Osteoblast (primary cell): ENCODE measurements around the gene LRRC34. TPM values are rescaled to one million over a fixed set of nuclear protein-coding genes. Genes with fewer than 3 reads are reported as not detected.
A peak's percentile ranks its signal among the peaks of the same experiment; 100 is the strongest.

Experiments used
- DNase-seq: peaks from one replicate; pipeline ENCODE4 v3.0.0; 2011; ENCODE audit warnings: low spot score, mixed read lengths; ENCODE audit not compliant: insufficient read length; ENCODE audit errors: missing footprints
- H2AFZ ChIP-seq: 2 replicates; pipeline ENCODE4 v1.6.0; 2011; ENCODE audit warnings: mild to moderate bottlenecking, low read length
- H3K27ac ChIP-seq: 2 replicates; pipeline ENCODE4 v1.5.1; 2011; ENCODE audit warnings: mild to moderate bottlenecking, low read depth, low read length, moderate library complexity
- H3K27me3 ChIP-seq: 2 replicates; pipeline ENCODE4 v1.6.0; 2012; ENCODE audit warnings: mild to moderate bottlenecking, control low read depth, inconsistent platforms, low read length, moderate library complexity; ENCODE audit not compliant: insufficient read depth
- H3K36me3 ChIP-seq: 2 replicates; pipeline ENCODE4 v1.5.1; 2011; ENCODE audit warnings: mild to moderate bottlenecking, low read length, control low read depth, moderate library complexity; ENCODE audit not compliant: insufficient read depth
- H3K4me1 ChIP-seq: 2 replicates; pipeline ENCODE4 v1.5.1; 2011; ENCODE audit warnings: mild to moderate bottlenecking, low read length, control low read depth, moderate library complexity; ENCODE audit not compliant: insufficient read depth
- H3K4me2 ChIP-seq: 2 replicates; pipeline ENCODE4 v1.6.0; 2011; ENCODE audit warnings: mild to moderate bottlenecking, low read length; ENCODE audit not compliant: insufficient read depth
- H3K4me3 ChIP-seq: fragments of 200-600 bp; sonication (generic); 3 replicates; pipeline ENCODE4 v1.5.1; 2012; ENCODE audit warnings: mild to moderate bottlenecking, low read length, inconsistent platforms; ENCODE audit not compliant: insufficient read depth
- H3K79me2 ChIP-seq: 2 replicates; pipeline ENCODE4 v1.6.0; 2012; ENCODE audit warnings: mild to moderate bottlenecking, low read length, control low read depth, inconsistent platforms; ENCODE audit not compliant: insufficient read depth
- H3K9me3 ChIP-seq: 2 replicates; pipeline ENCODE4 v1.5.1; 2011; ENCODE audit warnings: low read depth, low read length, control low read depth
- H4K20me1 ChIP-seq: 2 replicates; pipeline ENCODE4 v1.6.0; 2012; ENCODE audit warnings: mild to moderate bottlenecking, low read length, control low read depth; ENCODE audit not compliant: insufficient read depth
- CTCF ChIP-seq: IDR thresholded peaks from 2 replicates; pipeline ENCODE4 v1.5.1; 2011; ENCODE audit warnings: mild to moderate bottlenecking, low read depth, low read length, moderate library complexity; ENCODE audit errors: extremely low read depth
- total RNA-seq: library from RNA; depleted of rRNA; stranded (reverse); fragments of >200 nt; gene quantifications from 2 replicates; pipeline ENCODE4 v1.2.3, GENCODE V29; 2012

LRRC34 gene
- total RNA-seq, 1 donor = 2.2 TPM

GRCh38 chr3:169842960-169843359 is 30.3 kb upstream of the LRRC34 start:
- no peaks in the 10 kb centered on the region for H3K27me3 ChIP-seq
- no peak overlapping the region for H3K4me2 ChIP-seq
- H3K36me3 ChIP-seq = no peaks in the 10 kb centered on the region
- H3K4me3 ChIP-seq = no peak overlapping the region
- H3K4me1 ChIP-seq = no peaks in the 10 kb centered on the region
- TF ChIP-seq CTCF = no peak
- H3K79me2 ChIP-seq = no peaks in the 10 kb centered on the region
- no peak for DNase-seq
- H3K27ac ChIP-seq = no peak overlapping the region
- H4K20me1 ChIP-seq = no peaks in the 10 kb centered on the region
- H3K9me3 ChIP-seq = no peaks in the 10 kb centered on the region
- H2AFZ ChIP-seq = peak overlapping the region; percentile 68

- no peak overlapping the region for H2AFZ ChIP-seq
- DNase-seq = no peak
- H3K27me3 ChIP-seq = no peaks in the 10 kb centered on the region
- no peaks in the 10 kb centered on the region for H3K79me2 ChIP-seq
- H3K9me3 ChIP-seq = no peaks in the 10 kb centered on the region
- H4K20me1 ChIP-seq = no peaks in the 10 kb centered on the region
- H3K27ac ChIP-seq = no peak overlapping the region
- no peaks in the 10 kb centered on the region for H3K36me3 ChIP-seq
- H3K4me3 ChIP-seq = no peak overlapping the region
- peaks cover 5% of the 10 kb centered on the region for H3K4me1 ChIP-seq
- H3K4me2 ChIP-seq = no peak overlapping the region
- TF ChIP-seq CTCF = no peak
Measured at GRCh38 chr3:169841171-169841570, 28.5 kb upstream of the LRRC34 start.

- Histone ChIP-seq H3K79me2 (no peaks in the 10 kb centered on the region), H3K9me3 (no peaks in the 10 kb centered on the region)
Measured at GRCh38 chr3:169838511-169839030, 25.9 kb upstream of the LRRC34 start.

GRCh38 chr3:169836942-169837275 is 24.2 kb upstream of the LRRC34 start:
- DNase-seq = peak; percentile 83
- no peak overlapping the region for H3K27ac ChIP-seq

More at GRCh38 chr3:169838511-169839030, 25.9 kb upstream of the LRRC34 start:
- Histone ChIP-seq H3K27me3 (no peaks in the 10 kb centered on the region), H3K4me3 (no peak overlapping the region), H4K20me1 (no peaks in the 10 kb centered on the region), H3K4me1 (peaks cover 5% of the 10 kb centered on the region), H3K4me2 (no peak overlapping the region), H3K36me3 (no peaks in the 10 kb centered on the region), H2AFZ (no peak overlapping the region), H3K27ac (no peak overlapping the region)
- DNase-seq = no peak
- TF ChIP-seq CTCF = no peak

More at GRCh38 chr3:169836942-169837275, 24.2 kb upstream of the LRRC34 start:
- Histone ChIP-seq H3K4me3 (no peak overlapping the region), H3K27me3 (no peaks in the 10 kb centered on the region), H3K9me3 (no peaks in the 10 kb centered on the region), H3K4me2 (no peak overlapping the region), H3K36me3 (no peaks in the 10 kb centered on the region), H4K20me1 (no peaks in the 10 kb centered on the region), H3K4me1 (peaks cover 5% of the 10 kb centered on the region), H2AFZ (peak overlapping the region; percentile 67), H3K79me2 (no peaks in the 10 kb centered on the region)
- no peak for TF ChIP-seq CTCF
